EL (cell line): ENCODE results near the gene ETV3.

Source experiments
- DNase-seq: peaks from one replicate; pipeline ENCODE4 v3.0.0-alpha.2; 2016

ETV3 gene

DNA sequence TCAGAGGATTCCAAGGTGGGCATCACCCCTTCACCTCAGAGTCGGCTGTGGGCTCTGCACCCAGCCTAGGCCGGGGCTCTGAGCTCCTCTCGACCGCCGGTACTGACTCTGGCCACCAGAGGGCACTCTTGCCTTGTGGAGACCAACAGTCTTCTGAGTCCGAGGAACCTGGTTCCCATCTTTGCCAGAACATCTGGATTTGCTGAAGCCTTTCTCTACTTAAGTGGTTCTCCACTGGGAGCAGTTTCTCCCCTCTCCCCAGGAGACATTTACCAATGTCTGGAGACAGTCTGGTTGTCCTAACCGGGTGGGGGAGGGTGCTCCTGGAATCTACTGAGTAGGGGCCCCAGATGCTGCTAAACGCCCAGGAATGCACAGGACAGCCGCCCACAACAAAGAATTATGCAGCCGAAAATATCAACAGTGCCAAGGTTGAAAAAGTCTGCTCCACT lies 48.0 kb downstream of the ETV3 start:
- DNase-seq = peak; percentile 78

DNA sequence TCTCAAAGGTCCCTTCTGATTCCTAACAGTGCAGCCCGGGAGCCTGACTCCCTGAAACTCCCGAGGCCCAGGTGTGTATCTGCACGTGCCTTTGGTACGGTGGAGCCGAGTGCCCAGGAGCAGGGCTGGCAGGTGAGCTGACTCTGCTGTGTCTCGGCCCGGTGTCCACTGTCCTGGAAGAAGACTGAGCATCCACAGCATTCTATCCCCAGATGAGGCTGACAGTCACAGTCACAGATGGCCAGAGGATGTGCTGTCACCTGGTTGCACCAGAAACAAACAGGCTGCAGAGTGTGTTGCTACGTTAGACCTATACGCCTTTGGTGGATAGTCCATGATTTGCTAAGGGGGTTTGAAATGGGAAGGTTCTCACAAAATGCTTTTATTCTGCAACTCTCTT lies 48.4 kb downstream of the ETV3 start:
- no peak for DNase-seq

DNA sequence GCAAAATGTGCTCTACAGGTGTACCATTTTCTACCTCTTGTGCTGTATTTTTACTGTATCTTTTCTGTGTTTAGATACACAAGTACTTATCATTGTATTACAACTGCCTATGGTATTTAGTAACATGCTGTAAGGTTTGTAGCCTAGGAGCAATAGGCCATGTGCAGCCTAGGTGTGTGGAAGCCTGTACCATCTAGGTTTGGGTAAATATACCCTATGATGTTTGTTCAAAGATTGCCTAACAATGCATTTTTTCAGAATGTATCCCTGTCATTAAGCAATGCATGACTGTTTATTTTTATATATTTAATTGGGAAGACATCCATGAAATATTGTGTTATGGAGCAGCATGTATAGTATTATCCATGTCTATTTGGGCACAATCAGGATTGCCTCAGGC lies 49.6 kb downstream of the ETV3 start:
- DNase-seq = no peak

DNA sequence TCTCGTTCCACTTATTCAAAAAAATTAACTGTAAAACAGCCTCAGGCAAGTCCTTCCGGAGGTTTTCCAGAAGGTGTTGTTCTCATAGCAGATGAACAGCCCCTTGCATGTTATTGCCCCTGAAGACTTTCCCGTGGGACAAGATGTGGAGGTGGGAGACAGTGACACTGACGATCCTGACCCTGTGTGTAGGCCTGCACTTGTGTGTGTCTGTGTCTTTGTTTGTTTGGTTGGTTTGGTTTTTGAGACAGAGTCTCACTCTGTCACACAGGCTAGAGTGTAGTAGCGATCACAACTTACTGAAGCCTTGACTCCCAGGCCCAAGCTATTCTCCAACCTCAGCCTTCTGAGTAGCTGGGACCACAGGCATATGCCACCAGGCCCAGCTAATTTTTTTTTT lies 51.2 kb downstream of the ETV3 start:
- no peak for DNase-seq

DNA sequence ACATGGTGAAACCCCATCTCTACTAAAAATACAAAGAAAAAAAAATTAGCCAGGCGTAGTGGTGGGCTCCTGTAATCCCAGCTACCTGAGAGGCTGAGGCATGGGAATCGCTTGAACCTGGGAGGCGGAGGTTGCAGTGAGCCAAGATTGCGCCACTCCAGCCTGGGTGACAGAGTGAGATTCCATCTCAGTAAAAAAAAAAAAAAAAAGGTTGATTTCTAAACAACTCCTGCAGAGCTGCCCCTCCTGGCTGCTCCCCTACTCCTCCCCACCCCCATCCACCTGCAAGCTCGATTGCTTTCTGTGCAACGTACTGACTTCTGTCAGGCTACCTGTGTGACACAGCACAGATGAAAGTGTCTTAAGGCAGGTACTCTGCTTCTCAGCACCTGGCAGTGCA lies 51.9 kb downstream of the ETV3 start:
- DNase-seq = no peak

DNA sequence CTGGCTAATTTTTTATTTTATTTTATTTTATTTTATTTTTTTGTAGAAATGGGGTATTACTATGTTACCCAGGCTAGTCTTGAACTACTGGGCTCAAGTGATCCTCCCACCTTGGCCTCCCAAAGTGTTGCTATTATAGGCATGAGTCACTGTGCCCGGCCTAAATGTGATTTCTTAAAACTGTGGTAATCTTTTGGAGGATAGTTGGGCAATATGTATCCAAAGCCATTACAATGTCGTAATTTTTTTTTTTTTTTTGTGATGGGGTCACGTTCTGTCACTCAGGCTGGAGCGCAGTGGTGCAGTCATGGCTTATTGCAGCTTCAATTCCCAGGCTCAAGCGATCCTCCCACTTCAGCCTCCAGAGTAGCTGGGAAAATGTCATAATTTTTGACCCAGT lies 52.8 kb downstream of the ETV3 start:
- DNase-seq = peak; percentile 45

DNA sequence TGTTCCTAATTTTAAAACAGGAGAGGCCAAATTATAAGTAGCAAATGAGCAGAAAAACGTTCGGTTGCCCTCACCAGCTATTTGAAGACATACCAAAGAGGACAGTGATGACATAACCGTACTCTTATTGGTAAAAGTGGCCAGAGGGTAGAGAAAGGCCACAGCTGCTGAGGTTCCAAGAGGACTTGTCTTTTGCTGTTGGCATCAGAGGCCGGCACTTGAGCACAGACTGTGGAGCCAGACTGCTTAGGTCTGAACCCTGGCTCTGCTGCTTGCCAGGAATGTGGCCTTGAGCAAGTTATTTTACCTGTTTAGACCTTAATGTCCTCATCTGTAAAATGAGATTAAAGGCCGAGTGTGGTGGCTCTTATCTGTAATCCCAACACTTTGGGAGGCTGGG lies 53.5 kb downstream of the ETV3 start:
- no peak for DNase-seq

DNA sequence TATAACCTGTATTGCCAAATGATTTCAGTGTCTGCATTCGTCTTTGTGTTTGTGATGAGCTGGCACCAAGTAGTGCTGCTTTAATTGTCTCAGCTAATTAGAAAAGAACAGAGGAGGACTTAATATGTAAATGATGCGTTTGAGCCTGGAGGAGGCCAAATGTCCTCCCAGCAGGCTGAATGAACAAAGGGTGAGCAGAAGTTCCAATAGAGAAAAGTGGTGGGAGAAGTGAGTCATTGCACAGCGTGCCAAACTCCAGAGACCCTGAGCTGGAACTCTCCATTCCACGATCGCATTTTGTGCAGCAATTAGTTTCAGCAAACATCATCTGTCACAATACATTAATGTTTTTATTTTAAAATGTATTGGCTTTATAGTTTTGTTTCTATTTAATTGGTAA lies 56.5 kb downstream of the ETV3 start:
- DNase-seq = no peak

DNA sequence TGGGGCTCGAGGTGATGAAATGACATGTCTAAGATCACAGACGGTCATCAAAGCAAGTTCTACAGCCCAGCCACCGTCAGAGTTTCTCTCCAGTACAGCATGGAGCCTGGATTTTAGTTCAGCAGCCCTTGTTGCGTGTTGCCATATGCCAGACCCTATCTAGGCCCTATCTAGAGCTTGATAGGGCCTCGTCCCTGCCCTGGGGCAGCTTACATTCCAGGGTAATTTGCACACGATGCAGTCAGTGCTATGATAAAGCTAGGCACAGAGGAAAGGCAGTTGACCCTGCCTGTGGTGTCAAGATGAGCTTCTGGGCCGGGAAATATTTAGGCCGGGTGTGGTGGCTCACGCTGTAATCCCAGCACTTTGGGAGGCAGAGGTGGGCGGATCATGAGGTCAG lies 57.5 kb downstream of the ETV3 start:
- no peak for DNase-seq

DNA sequence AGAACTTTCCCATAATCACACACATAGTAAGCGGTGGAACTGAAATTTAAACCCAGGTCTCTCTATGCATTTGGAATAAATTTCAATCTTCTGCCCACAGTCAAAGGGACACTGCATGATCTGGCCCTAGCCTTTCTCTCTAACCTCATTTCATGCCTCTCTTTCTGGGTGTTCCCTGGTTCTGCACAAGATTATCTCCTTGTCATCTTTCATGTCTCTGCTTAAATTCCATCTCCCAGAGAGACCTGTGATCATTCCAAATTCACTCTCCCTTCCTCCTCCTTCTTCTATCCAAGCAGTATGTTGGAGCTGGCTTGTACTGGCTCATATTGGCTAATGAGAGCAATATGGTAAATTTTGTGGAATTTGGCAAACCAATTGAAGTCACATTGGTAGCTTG lies 60.8 kb downstream of the ETV3 start:
- no peak for DNase-seq

DNA sequence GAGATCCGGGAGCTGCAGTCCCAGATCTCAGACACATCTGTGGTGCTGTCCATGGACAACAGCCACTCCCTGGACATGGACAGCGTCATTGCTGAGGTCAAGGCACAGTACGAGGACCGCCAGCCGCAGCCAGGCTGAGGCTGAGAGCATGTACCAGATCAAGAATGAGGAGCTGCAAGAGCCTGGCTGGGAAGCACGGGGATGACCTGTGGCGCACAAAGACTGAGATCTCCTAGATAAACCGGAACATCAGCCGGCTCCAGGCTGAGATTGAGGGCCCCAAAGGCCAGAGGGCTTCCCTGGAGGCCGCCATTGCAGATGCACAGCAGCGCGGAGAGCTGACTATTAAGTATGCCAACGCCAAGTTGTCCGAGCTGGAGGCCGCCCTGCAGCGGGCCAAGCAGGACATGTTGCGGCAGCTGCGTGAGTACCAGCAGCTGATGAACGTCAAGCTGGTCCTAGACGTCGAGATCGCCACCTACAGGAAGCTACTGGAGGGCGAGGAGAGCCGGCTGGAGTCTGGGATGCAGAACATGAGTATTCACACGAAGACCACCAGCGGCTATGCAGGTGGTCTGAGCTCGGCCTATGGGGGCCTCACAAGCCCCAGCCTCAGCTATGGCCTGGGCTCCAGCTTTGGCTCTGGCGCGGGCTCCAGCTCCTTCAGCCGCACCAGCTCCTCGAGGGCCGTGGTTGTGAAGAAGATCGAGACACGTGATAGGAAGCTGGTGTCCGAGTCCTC lies 64.1 kb downstream of the ETV3 start:
- peak; percentile 67 for DNase-seq
